ENCODE data around the gene ERGIC1.
A peak's percentile ranks its signal among the peaks of the same experiment; 100 is the strongest.

Gene ERGIC1

DNA sequence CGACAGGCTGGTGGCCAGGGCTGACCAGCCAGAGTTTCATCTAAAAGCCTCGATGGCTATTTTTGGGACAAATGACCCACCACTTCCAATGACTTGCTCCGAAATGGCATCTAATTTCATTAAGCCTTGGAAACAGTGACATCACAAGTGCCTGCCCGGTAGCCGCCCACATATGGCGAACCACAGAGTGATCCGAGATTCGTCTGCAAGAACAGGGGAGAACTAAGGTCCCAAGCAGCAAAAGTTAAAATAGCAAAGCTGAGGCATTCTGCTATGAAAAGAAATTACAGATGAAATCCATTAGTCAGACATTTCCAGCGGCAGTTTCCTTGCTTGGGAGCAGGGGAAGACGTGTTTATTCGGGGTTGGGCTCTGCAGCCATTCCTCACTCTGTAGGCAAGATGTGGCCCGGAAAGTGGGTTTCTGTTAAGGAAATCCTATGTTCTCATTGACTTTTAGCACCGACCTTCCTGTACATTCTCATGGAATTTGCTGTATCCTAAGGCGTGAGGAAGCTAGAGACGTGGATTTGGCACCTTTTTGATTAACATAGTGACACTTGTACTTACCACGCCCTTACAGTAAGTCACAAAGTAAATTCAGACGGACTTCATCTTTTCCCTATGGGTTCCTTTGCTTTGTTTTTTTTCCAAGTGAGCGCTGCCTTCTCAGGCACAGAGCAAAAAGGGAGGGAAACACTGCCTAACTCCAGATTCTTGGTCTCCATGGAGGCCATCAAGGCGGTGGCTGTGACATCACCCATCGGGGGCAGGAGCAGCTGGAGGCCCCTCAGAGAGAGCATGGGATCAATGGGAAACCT lies 45.1 kb downstream of the ERGIC1 start:
- DNase-seq = no peak
- H3K36me3 Mint-ChIP-seq (ENCODE audit: low read depth) = peaks cover 36% of the 10 kb centered on the region
- H3K27me3 Mint-ChIP-seq (ENCODE audit: low read depth, poor library complexity) = no peaks in the 10 kb centered on the region
- H3K9me3 Mint-ChIP-seq = peaks cover 9% of the 10 kb centered on the region
- peak overlapping the region; percentile 55 for H3K27ac Mint-ChIP-seq
- no peak overlapping the region for H3K4me3 Mint-ChIP-seq
- H3K4me1 Mint-ChIP-seq = peaks cover 22% of the 10 kb centered on the region
- TF ChIP-seq, protein P1, sequence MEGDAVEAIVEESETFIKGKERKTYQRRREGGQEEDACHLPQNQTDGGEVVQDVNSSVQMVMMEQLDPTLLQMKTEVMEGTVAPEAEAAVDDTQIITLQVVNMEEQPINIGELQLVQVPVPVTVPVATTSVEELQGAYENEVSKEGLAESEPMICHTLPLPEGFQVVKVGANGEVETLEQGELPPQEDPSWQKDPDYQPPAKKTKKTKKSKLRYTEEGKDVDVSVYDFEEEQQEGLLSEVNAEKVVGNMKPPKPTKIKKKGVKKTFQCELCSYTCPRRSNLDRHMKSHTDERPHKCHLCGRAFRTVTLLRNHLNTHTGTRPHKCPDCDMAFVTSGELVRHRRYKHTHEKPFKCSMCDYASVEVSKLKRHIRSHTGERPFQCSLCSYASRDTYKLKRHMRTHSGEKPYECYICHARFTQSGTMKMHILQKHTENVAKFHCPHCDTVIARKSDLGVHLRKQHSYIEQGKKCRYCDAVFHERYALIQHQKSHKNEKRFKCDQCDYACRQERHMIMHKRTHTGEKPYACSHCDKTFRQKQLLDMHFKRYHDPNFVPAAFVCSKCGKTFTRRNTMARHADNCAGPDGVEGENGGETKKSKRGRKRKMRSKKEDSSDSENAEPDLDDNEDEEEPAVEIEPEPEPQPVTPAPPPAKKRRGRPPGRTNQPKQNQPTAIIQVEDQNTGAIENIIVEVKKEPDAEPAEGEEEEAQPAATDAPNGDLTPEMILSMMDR (IDR thresholded peaks at IDR 0.05) = no peak

DNA sequence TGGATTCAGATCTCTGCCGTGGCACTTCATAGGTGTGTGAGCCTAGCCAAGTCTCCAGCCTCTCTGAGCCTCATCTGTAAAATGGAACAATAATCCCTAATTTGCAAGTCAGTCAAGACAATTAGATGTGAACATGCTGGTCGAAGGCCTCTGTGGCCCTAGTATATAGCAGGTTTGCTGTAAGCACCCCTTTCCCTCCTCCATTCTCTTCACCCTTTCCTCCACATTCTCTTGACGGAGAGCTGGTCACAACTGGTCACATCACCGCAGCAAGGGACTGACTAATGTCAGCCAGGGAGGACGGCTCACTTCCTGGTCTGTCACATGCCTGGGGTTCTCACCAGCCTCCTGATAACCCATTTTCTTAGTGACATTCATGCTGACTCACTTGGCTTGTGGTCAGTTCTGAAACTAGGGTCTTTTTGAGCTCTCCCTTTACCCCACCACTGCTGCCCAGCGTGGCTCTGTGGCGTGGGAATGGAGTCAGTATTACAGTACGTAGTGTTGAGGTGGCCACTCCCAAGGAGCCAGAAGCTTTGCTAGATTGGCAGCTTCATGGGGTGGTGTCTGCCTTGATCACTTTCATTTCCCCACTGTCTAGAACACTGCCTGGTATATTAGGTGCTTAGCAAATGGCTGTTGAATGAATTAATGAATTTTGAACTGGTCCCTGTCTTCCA lies 47.8 kb downstream of the ERGIC1 start:
- H3K36me3 Mint-ChIP-seq (ENCODE audit: low read depth) = peaks cover 36% of the 10 kb centered on the region
- H3K27me3 Mint-ChIP-seq (ENCODE audit: low read depth, poor library complexity) = no peaks in the 10 kb centered on the region
- TF ChIP-seq, protein P1 (IDR thresholded peaks at IDR 0.05) = no peak
- H3K4me1 Mint-ChIP-seq = peaks cover 31% of the 10 kb centered on the region
- peak overlapping the region; percentile 30 for H3K27ac Mint-ChIP-seq
- H3K9me3 Mint-ChIP-seq = peaks cover 9% of the 10 kb centered on the region
- no peak for DNase-seq
- no peak overlapping the region for H3K4me3 Mint-ChIP-seq

DNA sequence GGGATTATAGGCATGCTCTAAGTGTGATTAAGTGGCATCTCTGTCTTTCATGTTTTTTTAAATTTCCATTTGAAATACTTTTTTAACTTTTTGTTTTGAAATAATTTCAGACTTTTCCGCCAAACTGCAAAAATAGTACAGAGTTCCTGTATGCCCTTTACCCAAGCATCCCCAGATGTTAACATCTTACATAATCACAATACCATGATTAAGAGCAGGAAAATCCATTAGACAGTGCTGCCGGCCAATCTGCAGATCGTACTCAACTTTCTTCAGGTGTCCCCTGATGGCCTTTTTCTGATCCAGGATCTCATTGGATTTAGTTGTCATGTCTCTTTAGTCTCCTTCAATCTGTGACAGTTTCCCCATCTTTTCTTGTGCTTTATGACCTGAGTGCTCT lies 49.0 kb downstream of the ERGIC1 start:
- Mint-ChIP-seq H3K4me3 (no peak overlapping the region), H3K27me3 (ENCODE audit: low read depth, poor library complexity) (no peaks in the 10 kb centered on the region), H3K36me3 (ENCODE audit: low read depth) (peaks cover 42% of the 10 kb centered on the region), H3K27ac (no peak overlapping the region), H3K4me1 (peaks cover 37% of the 10 kb centered on the region), H3K9me3 (peaks cover 9% of the 10 kb centered on the region)
- DNase-seq = no peak
- TF ChIP-seq, protein P1 (IDR thresholded peaks at IDR 0.05) = no peak

DNA sequence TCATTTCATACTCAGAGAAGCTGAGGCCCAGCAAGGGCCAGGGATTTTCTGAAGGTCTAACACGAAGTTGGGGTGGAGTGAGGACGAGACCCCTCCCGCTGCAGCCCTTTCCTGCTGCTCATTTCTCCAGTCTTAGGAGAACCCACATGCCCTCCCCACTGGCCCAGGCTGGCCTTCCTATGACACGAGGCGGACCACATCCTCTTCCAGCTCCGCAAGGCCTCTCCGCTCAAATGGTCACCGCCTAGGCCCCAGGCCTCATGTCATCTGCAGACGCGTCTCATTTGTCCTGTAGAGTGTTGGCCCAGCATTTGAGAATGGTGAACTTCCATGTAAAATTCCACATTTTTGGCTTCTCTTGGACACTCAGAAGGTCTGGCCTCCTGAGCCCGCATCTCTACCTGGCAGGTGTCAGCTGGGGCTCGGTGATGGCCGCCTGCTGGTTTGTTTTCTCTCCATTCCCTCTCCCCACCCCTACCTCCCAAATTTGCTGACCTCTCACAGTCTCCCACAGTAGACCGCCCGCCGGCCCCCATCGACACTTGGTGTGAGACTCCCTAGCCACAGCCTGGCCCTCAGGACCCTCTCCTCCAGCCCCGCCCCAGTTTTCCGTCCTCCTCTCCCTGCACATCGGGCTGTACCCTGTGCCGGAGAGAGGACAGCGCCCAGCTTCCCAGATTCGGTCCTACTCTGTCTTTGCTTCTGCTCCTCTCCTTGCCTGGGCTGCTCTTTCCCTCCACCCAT lies 51.7 kb downstream of the ERGIC1 start:
- H3K4me1 Mint-ChIP-seq = peaks cover 31% of the 10 kb centered on the region
- TF ChIP-seq, protein P1 (IDR thresholded peaks at IDR 0.05) = no peak
- H3K27ac Mint-ChIP-seq = no peak overlapping the region
- no peaks in the 10 kb centered on the region for H3K27me3 Mint-ChIP-seq (ENCODE audit: low read depth, poor library complexity)
- DNase-seq = no peak
- H3K4me3 Mint-ChIP-seq = no peak overlapping the region
- peaks cover 51% of the 10 kb centered on the region for H3K36me3 Mint-ChIP-seq (ENCODE audit: low read depth)
- H3K9me3 Mint-ChIP-seq = peaks cover 9% of the 10 kb centered on the region

DNA sequence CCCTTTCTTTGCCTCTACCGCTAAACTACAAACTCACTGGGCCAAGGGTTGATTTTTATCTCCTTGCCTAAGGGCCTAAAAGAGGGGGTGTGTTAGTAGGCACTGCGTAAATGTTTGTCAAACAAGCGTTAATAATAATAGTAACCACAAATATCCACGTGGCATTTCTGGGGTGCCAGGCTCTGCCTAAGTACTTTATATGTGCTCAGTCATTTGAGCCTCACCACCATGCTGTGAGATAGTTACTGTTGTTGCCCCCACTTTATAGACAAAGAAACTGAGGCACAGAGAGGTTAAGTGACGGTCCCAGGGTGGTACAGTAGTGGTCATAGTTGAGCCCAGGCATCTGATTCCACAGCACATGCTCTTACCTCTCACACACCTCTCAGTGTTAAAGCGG lies 52.4 kb downstream of the ERGIC1 start:
- peaks cover 9% of the 10 kb centered on the region for H3K9me3 Mint-ChIP-seq
- DNase-seq = no peak
- H3K36me3 Mint-ChIP-seq (ENCODE audit: low read depth) = peaks cover 50% of the 10 kb centered on the region
- peaks cover 31% of the 10 kb centered on the region for H3K4me1 Mint-ChIP-seq
- TF ChIP-seq, protein P1 (IDR thresholded peaks at IDR 0.05) = no peak
- H3K27me3 Mint-ChIP-seq (ENCODE audit: low read depth, poor library complexity) = no peaks in the 10 kb centered on the region
- H3K4me3 Mint-ChIP-seq = no peak overlapping the region
- no peak overlapping the region for H3K27ac Mint-ChIP-seq

Data from nephron progenitor cell (in vitro differentiated cells).